Heart left ventricle (tissue), 13 donors: Measurements from ENCODE around the gene KATNAL1.

Source experiments
- POLR2A ChIP-seq, 2 donors: fragments of 450-650 bp; IDR thresholded peaks; one replicate each; pipeline ENCODE4 v1.6.1; 2017; ENCODE audit warnings: antibody characterized with exemption in 2 of 2, mild to moderate bottlenecking in 2 of 2, moderate library complexity in 2 of 2
- TF ChIP-seq, protein P1 (sequence below), 12 donors: fragments of 200-600 bp; sonication (generic) in 4 of 12; IDR thresholded peaks; one replicate each; pipeline versions ENCODE4 v1.5.0 to v1.8.0; 2018 to 2022; ENCODE audit warnings: antibody characterized with exemption in 12 of 12, mild to moderate bottlenecking in 5 of 12
- donor health status: ischemic (EF 13 %, LVEDD 7.1; RV severe dilation, severe dysfunction).
- donor health status: DM: no; HTN: yes; CAD: no.
- donor health status: DM: no; HTN: no; CAD: no.
- donor health status: ischemic (EF 25% LVEDD 6.9; RV normal size, moderate dysfunction).
- donor health status: ischemic (EF 25% LVEDD 5.7; RV mildly dilated, moderate dysfunction).
- donor health status: ischemic (EF 35%, LVEDD 5.7; RV mildly dilated, moderate dysfunction).
- donor health status: nonischemic (EF 11% LVEDD 7.7; RV severe dilation, severe dysfunction).
- donor health status: DM: yes; HTN: yes; CAD: no.
- donor health status: PGD.
- donor health status: ischemic (EF 29% LVEDD 5.4; RV normal size, mild dysfunction).
- donor health status: nonischemic (EF 23%, LVEDD 6.1; RV moderate dilation, normal function).

DNA sequence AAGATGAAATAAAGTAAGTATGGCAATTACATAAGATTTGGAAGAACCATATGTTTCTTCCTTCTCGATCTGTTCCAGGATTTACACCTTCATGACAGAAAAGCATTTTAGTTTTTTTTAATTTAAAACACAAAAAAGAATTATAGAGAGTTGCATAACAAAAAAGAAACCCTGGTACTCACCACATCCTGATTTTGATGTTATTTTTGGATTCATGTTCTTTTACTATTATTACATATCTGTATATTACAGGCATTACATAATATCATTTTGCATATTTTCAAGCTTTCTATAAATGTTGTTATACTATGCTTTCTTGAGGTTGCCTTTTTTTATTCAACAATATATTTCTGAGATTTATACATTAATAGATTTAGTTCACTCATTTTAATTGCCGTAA lies 6.7 kb upstream of the KATNAL1 start:
- TF ChIP-seq, protein P1, sequence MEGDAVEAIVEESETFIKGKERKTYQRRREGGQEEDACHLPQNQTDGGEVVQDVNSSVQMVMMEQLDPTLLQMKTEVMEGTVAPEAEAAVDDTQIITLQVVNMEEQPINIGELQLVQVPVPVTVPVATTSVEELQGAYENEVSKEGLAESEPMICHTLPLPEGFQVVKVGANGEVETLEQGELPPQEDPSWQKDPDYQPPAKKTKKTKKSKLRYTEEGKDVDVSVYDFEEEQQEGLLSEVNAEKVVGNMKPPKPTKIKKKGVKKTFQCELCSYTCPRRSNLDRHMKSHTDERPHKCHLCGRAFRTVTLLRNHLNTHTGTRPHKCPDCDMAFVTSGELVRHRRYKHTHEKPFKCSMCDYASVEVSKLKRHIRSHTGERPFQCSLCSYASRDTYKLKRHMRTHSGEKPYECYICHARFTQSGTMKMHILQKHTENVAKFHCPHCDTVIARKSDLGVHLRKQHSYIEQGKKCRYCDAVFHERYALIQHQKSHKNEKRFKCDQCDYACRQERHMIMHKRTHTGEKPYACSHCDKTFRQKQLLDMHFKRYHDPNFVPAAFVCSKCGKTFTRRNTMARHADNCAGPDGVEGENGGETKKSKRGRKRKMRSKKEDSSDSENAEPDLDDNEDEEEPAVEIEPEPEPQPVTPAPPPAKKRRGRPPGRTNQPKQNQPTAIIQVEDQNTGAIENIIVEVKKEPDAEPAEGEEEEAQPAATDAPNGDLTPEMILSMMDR (IDR thresholded peaks at IDR 0.05): no peak
- no peak for TF ChIP-seq POLR2A (IDR thresholded peaks at IDR 0.05)
